ENCODE results near the gene SLC25A10.

GRCh38 chr17:81667754-81668153, 44.3 kb upstream of the SLC25A10 start:
- no peak for TF ChIP-seq CTCF (IDR thresholded peaks at IDR 0.05)
- no peak for TF ChIP-seq POLR2AphosphoS5 (IDR thresholded peaks at IDR 0.05)

Measured in upper lobe of left lung (tissue), 4 donors.